ENCODE measurements around the gene TDP2. TPM values are rescaled to one million over a fixed set of nuclear protein-coding genes. Genes with fewer than 3 reads are reported as not detected.

Gene TDP2
- total RNA-seq, 2 experiments from 2014 or later, result 27.2 to 39.6 TPM

DNA sequence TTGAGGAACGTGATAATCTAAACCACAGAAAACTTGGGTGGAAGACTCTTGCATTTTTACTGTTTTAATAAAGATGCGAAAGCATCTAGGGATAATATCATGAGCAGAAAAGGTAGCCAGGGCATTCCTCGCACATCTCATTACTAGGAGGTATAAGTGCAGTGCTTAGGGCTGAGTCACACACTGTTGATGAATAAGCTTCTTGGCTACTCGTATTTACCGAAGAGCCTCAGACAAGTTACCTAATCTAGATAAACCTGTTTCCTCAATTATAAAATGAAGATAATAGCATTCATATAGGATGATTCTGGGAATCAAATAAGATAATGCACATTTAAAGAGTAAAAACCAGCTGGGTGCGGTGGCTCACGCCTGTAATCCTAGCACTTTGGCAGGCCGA lies 19.9 kb downstream of the TDP2 start:
- H3K27ac ChIP-seq (ENCODE audit: low read depth, low read length, poor library complexity, severe bottlenecking), result no peak overlapping the region
- no peaks in the 10 kb centered on the region for H3K9me3 ChIP-seq (ENCODE audit: low read length)
- peaks cover 27% of the 10 kb centered on the region for H3K4me1 ChIP-seq (ENCODE audit: insufficient read depth, low read length, poor library complexity, severe bottlenecking)
- peak overlapping the region; percentile 68 for H3K4me3 ChIP-seq (ENCODE audit: low read depth, low read length, poor library complexity, severe bottlenecking)
- POLR2A ChIA-PET, result interaction anchor here (0.8 to 3.4 kb wide), 2 partner anchors 18 to 52 kb away, joined by 3 to 17 read pairs; no protein-coding TSS in a partner anchor
- H2AFZ ChIP-seq (ENCODE audit: low read length), result peak overlapping the region; percentile 92
- CTCF ChIA-PET (ENCODE audit: unreplicated experiment), result no interaction called here
- no peaks in the 10 kb centered on the region for H3K9me2 ChIP-seq (ENCODE audit: insufficient read depth, low read length)
- peak overlapping the region; percentile 82 for H3K4me2 ChIP-seq (ENCODE audit: low read length)
- H4K20me1 ChIP-seq (ENCODE audit: insufficient read depth, low read length), result no peaks in the 10 kb centered on the region
- H3K79me2 ChIP-seq (ENCODE audit: insufficient read depth, low read depth, low read length), result no peaks in the 10 kb centered on the region
- DNase-seq (ENCODE audit: low spot score), result no peak
- TF ChIP-seq EZH2phosphoT487 (IDR thresholded peaks at IDR 0.05; ENCODE audit: borderline replicate concordance, low read depth, low read length) (no peak), CTCF (conservative IDR thresholded peaks at IDR 0.05; ENCODE audit: low read length) (no peak)
- BruUV-seq (replicated peaks), result no TSS peak
- peaks cover 22% of the 10 kb centered on the region for H3K36me3 ChIP-seq (ENCODE audit: insufficient read depth, low read length)
- intact Hi-C loops (cut with micrococcal nuclease; ENCODE audit: unreplicated experiment), result no loop called here

DNA sequence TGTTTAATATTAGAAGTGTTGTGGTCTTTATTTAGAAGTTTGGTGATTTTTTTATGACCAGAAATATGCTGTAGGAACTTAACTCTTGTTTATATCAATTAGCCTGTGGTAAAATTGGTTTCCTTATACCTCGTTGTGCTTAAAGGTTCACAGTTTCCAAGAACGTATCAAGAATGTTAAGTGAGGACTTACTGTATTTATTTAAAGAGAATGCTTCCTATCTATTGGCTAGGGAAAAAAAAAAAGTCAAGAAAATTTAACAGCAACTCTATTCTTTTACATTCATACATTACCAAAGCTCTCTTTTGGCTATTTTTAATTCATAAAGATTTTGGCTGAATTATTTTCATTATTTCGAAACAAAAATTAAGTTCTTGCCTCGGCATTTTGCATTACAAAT lies 22.3 kb downstream of the TDP2 start:
- intact Hi-C loops (cut with micrococcal nuclease; ENCODE audit: unreplicated experiment), result no loop called here
- Histone ChIP-seq H3K36me3 (ENCODE audit: insufficient read depth, low read length) (no peaks in the 10 kb centered on the region), H3K4me1 (ENCODE audit: insufficient read depth, low read length, poor library complexity, severe bottlenecking) (peaks cover 17% of the 10 kb centered on the region), H3K9me2 (ENCODE audit: insufficient read depth, low read length) (no peaks in the 10 kb centered on the region), H3K4me3 (ENCODE audit: low read depth, low read length, poor library complexity, severe bottlenecking) (no peak overlapping the region), H3K4me2 (ENCODE audit: low read length) (peak overlapping the region; percentile 82), H3K79me2 (ENCODE audit: insufficient read depth, low read depth, low read length) (no peaks in the 10 kb centered on the region), H3K27ac (ENCODE audit: low read depth, low read length, poor library complexity, severe bottlenecking) (no peak overlapping the region), H4K20me1 (ENCODE audit: insufficient read depth, low read length) (no peaks in the 10 kb centered on the region), H3K9me3 (ENCODE audit: low read length) (no peaks in the 10 kb centered on the region), H2AFZ (ENCODE audit: low read length) (peak overlapping the region; percentile 92; the same call in 1 of the 2 replicates)
- POLR2A ChIA-PET, result interaction anchor here (1.1 to 3.4 kb wide), 2 partner anchors 11 to 21 kb away, joined by 3 to 17 read pairs; no protein-coding TSS in a partner anchor
- DNase-seq (ENCODE audit: low spot score), result no peak
- TF ChIP-seq CTCF (conservative IDR thresholded peaks at IDR 0.05; ENCODE audit: low read length) (no peak), EZH2phosphoT487 (IDR thresholded peaks at IDR 0.05; ENCODE audit: borderline replicate concordance, low read depth, low read length) (no peak)
- no TSS peak for BruUV-seq (replicated peaks)
- CTCF ChIA-PET (ENCODE audit: unreplicated experiment), result no interaction called here

DNA sequence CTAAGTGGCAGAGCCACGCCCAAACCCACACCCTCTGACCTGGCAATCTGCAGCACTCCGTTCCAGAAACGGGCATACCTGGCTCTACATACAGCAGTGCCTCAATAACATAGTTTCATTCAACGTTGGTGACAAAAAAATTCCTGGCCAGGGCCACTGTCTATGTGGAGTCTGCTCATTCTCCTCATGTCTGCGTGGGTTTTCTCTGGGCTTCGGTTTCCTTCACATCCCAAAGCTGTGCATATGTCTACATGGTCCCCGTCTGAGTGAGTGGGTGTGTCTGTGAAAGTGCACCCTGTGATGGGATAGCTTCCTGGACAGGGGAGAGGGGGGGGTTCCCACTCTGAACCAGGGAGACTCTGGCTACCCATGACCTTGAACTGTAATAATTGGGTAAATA lies 22.8 kb downstream of the TDP2 start:
- no peak for DNase-seq (ENCODE audit: low spot score)
- Histone ChIP-seq H3K9me2 (ENCODE audit: insufficient read depth, low read length) (no peaks in the 10 kb centered on the region), H3K4me2 (ENCODE audit: low read length) (no peak overlapping the region; the same call in 1 of the 2 replicates), H3K9me3 (ENCODE audit: low read length) (0 out of 2 replicates have a peak, but pooled peaks cover 3% of the 10 kb centered on the region), H3K79me2 (ENCODE audit: insufficient read depth, low read depth, low read length) (no peaks in the 10 kb centered on the region), H3K27ac (ENCODE audit: low read depth, low read length, poor library complexity, severe bottlenecking) (no peak overlapping the region), H2AFZ (ENCODE audit: low read length) (no peak overlapping the region), H4K20me1 (ENCODE audit: insufficient read depth, low read length) (no peaks in the 10 kb centered on the region), H3K4me3 (ENCODE audit: low read depth, low read length, poor library complexity, severe bottlenecking) (no peak overlapping the region), H3K4me1 (ENCODE audit: insufficient read depth, low read length, poor library complexity, severe bottlenecking) (peaks cover 17% of the 10 kb centered on the region), H3K36me3 (ENCODE audit: insufficient read depth, low read length) (no peaks in the 10 kb centered on the region)
- ChIA-PET CTCF (ENCODE audit: unreplicated experiment) (no interaction called here), POLR2A (interaction anchor here (0.6 to 1.1 kb wide), 2 partner anchors 11 to 123 kb away, joined by 3 to 4 read pairs; no protein-coding TSS in a partner anchor)
- intact Hi-C loops (cut with micrococcal nuclease; ENCODE audit: unreplicated experiment), result no loop called here
- TF ChIP-seq CTCF (conservative IDR thresholded peaks at IDR 0.05; ENCODE audit: low read length) (no peak), EZH2phosphoT487 (IDR thresholded peaks at IDR 0.05; ENCODE audit: borderline replicate concordance, low read depth, low read length) (no peak)
- no TSS peak for BruUV-seq (replicated peaks)

Measured in OCI-LY7 (cell line).